ENCODE measurements around the gene EME1.
"Not testable (repeated sequence)": the region's sequence is repeated elsewhere in the genome, so short reads cannot be mapped to it uniquely, and the experiment has no call there.

Gene EME1

DNA sequence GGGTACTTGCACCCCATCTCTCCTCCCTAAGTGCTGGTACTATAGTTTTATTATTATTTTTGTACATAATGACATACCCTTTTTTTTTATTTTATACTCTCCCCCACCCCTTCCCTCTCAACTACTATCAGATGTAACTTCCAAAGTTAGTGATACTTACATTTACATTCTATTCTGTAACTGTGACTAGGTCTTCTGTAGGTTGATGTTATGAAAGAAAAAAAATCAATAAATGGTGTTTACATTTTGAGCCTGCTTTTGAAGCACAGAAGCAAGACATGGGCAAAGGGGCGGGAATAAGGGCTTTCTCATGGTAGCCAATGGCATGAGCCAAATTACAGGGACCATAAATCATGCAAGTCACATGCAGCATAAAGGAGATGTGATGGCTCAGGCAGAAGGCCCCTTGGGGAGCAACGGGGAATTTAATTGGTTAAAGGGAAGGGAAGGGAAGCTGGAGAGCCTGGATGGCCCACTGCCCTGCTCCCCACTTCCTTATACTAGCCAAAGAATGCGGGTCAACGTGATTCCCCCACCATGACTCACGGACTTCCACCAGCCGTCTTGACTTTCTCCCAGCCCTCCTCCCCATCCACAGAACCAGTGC, 50.6 kb downstream of the EME1 start:
- no peak overlapping the region for H3K4me3 ChIP-seq (replicated peaks; ENCODE audit: low read depth, low read length)
- TF ChIP-seq, protein P1, sequence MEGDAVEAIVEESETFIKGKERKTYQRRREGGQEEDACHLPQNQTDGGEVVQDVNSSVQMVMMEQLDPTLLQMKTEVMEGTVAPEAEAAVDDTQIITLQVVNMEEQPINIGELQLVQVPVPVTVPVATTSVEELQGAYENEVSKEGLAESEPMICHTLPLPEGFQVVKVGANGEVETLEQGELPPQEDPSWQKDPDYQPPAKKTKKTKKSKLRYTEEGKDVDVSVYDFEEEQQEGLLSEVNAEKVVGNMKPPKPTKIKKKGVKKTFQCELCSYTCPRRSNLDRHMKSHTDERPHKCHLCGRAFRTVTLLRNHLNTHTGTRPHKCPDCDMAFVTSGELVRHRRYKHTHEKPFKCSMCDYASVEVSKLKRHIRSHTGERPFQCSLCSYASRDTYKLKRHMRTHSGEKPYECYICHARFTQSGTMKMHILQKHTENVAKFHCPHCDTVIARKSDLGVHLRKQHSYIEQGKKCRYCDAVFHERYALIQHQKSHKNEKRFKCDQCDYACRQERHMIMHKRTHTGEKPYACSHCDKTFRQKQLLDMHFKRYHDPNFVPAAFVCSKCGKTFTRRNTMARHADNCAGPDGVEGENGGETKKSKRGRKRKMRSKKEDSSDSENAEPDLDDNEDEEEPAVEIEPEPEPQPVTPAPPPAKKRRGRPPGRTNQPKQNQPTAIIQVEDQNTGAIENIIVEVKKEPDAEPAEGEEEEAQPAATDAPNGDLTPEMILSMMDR (IDR thresholded peaks at IDR 0.05; ENCODE audit: low read length, missing control alignments), result no peak
- peak; percentile 80 for DNase-seq (ENCODE audit: low read depth)

DNA sequence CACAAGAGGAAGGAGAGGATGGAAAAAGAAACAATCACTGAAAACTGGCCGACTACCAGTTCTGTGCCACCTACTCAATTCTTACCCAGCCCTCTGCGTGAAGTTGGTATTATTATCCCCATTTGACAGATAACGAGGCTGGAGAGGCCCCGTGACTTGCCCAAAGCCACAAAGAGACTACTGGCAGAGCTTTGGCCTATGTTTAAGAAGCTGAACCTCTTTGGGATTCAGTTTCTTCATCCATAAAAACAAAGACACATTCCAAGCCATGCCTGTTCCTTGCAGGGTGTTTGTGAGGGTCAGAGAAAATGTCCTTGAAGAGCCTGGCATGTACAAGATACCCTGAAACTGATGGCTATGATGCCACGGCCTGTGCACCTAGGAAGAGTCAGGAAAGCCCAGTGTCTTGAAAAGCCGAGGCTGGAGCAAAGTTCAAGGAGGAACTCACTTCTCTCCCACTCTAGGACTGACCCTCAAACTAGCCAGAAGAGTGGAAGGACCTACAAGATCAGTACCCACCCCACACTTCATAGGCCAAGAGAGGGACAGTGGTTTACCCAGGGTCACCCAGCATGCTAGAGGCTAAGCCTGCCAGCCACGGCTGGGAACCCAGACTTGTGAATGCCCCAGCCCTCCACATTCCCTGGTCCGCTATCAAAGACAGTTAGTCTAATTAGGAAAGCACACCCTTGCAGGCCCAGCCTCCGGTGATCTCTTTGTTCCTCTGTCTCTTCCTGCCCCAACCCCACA, 51.4 kb downstream of the EME1 start:
- TF ChIP-seq, protein P1 (IDR thresholded peaks at IDR 0.05; ENCODE audit: low read length, missing control alignments), result no peak
- DNase-seq (ENCODE audit: low read depth), result no peak
- no peak overlapping the region for H3K4me3 ChIP-seq (replicated peaks; ENCODE audit: low read depth, low read length)

GRCh38 chr17:50424996-50425681, 52.1 kb downstream of the EME1 start:
- TF ChIP-seq, protein P1 (IDR thresholded peaks at IDR 0.05; ENCODE audit: low read length, missing control alignments), result no peak
- peak overlapping the region; percentile 68 for H3K4me3 ChIP-seq (replicated peaks; ENCODE audit: low read depth, low read length)
- DNase-seq (ENCODE audit: low read depth), result no peak

GRCh38 chr17:50425682-50426471, 52.8 kb downstream of the EME1 start, which contains the start of gene ACSF2:
Gene ACSF2, plus strand, starts transcription at chr17:50426218. Its CDS starts 44 bp downstream, at chr17:50426262.
- TF ChIP-seq, protein P1 (IDR thresholded peaks at IDR 0.05; ENCODE audit: low read length, missing control alignments), result no peak
- peak; percentile 40 for DNase-seq (ENCODE audit: low read depth)
- peak within 1 kb of the TSS; percentile 68 for H3K4me3 ChIP-seq (replicated peaks; ENCODE audit: low read depth, low read length)

- TF ChIP-seq, protein P1 (IDR thresholded peaks at IDR 0.05; ENCODE audit: low read length, missing control alignments), result no peak
- no peak for DNase-seq (ENCODE audit: low read depth)
Measured at GRCh38 chr17:50426472-50426782, 53.4 kb downstream of the EME1 start.

GRCh38 chr17:50426814-50427787, 54.1 kb downstream of the EME1 start:
- H3K4me3 ChIP-seq (replicated peaks; ENCODE audit: low read depth, low read length), result peak overlapping the region; percentile 68
- TF ChIP-seq, protein P1 (IDR thresholded peaks at IDR 0.05; ENCODE audit: low read length, missing control alignments), result peak; percentile 18
- DNase-seq (ENCODE audit: low read depth), result peak; percentile 31

More at GRCh38 chr17:50426472-50426782, 53.4 kb downstream of the EME1 start:
- peak overlapping the region; percentile 68 for H3K4me3 ChIP-seq (replicated peaks; ENCODE audit: low read depth, low read length)

- H3K4me3 ChIP-seq (replicated peaks; ENCODE audit: low read depth, low read length); DNase-seq (ENCODE audit: low read depth): not testable (repeated sequence)
Measured at GRCh38 chr17:50428126-50428525, 55.1 kb downstream of the EME1 start.

All from fibroblast of pulmonary artery (primary cell).